Glomerular endothelial cell (primary cell): ENCODE measurements around the gene ANKRD10. TPM values are rescaled to one million over a fixed set of nuclear protein-coding genes. Genes with fewer than 3 reads are reported as not detected.

ENCODE experiments used
- DNase-seq: peaks from one replicate; pipeline ENCODE4 v3.0.0-alpha.2; 2011; ENCODE audit warnings: low read depth, low spot score; ENCODE audit errors: extremely low read depth
- total RNA-seq: library from RNA; depleted of rRNA; stranded (reverse); fragments of >200 nt; gene quantifications from 2 replicates; pipeline ENCODE4 v1.2.3, GENCODE V29; 2015

Gene ANKRD10
- total RNA-seq, 1 donor from 2014 or later = 92.9 TPM

- DNase-seq = no peak
Observed at GRCh38 chr13:110916301-110917142, 1.7 kb upstream of the ANKRD10 start.

DNA sequence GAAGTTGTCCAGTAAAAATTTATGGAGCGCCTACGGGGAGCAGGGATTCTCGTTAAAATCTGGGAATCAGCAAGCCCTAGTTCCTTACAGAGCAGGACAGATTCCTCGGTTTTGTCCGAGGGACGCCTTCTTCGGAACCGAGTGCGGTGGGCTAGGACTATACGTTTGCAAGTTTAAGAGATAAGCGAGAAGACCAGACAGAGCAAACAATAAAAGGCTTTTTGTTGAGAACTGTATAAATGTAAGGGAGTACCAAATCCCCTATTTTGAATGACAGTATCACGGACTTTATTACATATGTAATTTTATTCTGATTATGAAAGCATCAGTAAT is 971 bp upstream of the ANKRD10 start:
- DNase-seq = no peak

- DNase-seq = no peak
Observed at GRCh38 chr13:110914331-110915056, 375 bp downstream of the ANKRD10 start.

DNA sequence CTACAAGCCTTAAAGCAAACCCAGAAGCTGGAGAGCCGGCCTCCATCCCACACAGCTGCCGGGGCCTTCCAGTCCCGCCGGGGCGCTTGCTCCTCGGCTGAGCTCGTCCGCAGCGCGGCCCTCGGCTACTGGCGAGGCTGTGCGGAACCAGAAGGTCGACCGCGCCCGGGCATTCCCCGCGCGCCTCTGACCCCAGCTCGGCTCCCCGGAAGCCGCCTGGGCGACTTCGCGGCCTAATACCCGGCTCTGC is 863 bp downstream of the ANKRD10 start:
- no peak for DNase-seq

- DNase-seq = no peak
Observed at GRCh38 chr13:110913322-110914080, 1.4 kb downstream of the ANKRD10 start.

GRCh38 chr13:110912651-110913051 is 2.2 kb downstream of the ANKRD10 start:
- DNase-seq = no peak

DNA sequence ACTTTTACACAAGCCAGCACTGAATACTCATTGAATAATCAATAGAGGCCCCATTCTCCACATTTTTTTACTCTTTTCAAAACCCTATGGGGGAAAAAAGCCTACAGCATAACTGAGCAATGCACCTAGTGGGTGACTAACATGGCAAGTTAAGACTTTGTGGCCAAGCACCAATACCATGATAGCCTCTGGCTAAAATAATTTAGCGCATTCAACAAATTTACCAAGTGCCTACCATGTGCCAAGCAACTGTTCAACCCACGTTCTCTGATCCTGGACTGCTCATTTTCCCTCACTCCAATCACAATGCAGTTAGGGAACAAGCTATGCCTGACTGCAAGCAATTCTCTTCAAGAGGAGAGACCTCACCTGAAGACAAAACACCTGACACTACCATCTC is 3.0 kb downstream of the ANKRD10 start:
- no peak for DNase-seq

DNA sequence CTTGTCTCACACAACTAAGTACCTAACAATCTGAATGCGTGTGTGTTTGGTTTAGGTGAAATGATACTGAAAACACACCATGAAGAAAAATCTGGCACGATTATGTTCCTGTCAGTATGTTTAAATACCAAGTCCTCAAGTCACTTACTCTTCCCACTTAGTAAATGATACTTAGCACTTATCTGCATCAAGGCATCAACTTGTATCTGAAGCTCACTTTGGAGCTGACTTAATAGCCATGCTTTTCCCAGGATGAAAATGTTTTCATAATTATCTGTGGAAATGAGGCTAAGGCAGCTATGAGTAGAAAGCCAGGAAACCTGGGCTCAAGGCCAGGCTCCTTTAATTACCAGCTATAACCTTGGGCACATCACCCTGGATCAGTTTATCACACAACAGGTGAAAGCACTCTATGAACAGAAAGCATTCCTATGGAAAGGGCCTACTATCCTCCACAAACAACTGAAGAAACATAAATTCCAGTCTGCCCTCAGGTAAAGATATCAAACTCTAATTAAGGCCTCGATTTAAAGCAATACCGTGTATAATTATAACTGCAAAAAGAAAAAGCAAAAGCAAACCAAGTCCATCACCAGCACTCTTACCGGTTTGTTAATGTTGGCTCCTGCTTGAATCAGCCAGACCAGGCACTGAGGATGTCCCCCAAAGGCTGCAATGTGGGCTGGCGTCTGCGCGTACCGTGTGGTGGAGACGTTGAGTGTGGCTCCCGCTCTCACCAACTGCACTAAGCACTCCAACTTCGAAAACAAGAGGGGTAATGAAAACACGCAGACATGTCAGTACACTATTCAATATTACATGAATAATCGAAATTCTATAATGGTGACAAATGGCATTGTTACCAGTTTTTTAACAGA is 4.6 kb downstream of the ANKRD10 start:
- DNase-seq = no peak

- no peak for DNase-seq
Observed at GRCh38 chr13:110907951-110908898, 6.6 kb downstream of the ANKRD10 start.

GRCh38 chr13:110907301-110907700 is 7.6 kb downstream of the ANKRD10 start:
- DNase-seq = no peak

DNA sequence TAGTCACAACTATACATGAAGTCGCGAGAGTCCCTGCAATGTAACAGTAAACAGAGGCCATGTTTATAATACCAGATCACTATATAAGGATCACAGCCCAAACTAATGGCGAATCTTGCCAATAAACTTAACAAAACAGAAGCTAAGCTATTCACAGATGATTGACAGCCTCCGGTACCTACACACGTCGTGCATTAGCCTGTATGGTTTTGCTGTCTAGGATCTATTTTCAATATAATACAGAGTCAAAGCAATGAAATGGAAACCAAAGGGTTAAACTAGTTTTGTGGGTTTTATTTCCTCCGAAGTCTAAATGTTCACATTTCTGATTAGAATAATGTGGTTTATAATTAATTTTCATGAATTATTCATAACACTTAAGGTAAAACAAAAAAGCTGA is 10.1 kb downstream of the ANKRD10 start:
- DNase-seq = no peak

DNA sequence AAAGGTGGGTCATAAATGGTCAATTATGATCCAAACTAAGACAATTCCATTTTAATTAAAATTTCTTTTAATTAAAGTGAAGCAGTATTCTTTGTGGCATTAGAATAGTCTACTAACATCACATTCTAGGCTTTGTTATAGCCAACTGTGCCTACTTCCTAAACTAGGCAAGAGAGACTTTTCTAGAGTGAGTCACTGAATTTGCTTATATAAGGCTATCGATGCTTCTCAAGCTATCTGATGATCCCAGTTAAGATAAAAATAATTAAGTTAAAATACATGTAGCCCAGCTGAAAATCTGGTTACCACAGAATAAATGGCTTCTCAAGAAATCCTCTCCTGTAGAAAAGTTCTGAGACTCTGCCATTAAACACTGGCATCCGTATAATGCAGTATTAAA is 12.5 kb downstream of the ANKRD10 start:
- DNase-seq = no peak

GRCh38 chr13:110897521-110897920 is 17.3 kb downstream of the ANKRD10 start:
- DNase-seq = no peak

DNA sequence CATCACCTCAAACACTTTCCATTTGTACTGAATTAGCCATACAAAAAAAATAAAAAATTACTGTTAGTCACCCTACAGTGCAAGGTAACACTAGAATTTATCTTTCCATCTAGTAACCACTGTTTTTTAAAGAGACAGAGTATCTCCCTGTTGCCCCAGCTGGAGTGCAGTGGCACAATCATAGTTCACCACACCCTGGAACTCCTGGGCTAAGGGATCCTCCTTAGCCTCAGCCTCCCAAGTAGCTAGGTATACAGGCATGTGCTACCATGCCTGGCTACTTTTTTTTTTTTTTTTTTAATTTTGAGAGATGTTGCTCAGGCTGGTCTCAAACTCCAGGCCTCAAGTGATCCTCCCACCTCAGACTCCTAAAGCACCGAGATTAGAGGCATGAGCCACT is 17.9 kb downstream of the ANKRD10 start:
- DNase-seq = no peak

- no peak for DNase-seq
Observed at GRCh38 chr13:110894086-110894485, 20.8 kb downstream of the ANKRD10 start.

- no peak for DNase-seq
Observed at GRCh38 chr13:110893571-110893970, 21.3 kb downstream of the ANKRD10 start.

DNA sequence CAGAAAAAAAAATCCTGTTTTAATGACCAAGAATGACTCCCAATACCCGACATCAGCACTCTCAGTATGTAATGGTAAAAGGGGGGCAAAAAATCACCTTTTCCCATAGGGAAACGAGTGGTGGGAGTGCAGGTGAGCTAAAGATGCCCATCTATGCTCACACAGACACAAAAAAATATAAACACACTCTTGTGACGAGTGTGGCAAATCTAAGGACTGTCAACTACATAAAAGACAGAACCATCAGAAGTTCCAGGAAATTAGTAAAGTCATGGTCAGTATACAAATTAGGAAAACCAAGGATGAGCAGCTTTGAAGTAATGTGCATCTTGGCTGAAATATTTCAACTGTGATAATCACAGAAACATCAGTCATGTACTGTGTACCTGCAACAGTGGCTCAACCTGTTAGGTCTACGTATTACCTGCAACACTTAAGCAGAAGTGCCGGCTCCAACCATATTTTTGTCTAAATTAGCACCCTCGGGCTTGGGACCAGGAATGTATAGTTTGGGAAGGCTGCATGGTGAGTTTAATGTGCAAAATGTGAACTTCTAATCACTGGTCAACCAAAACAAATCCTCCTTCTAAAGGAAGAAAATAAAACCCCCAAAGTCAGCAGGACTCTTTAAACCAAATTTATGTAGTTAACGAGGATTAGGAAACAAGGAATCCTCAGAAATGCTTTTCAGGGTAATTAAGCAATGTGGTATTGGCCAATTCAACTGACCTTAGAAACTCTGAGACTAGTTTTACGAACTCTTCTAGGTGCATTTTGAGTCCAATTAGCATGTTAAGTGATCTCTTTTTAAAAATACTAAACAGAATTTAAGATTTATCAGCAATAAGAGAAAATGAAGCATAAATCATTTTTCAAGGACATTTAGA is 24.3 kb downstream of the ANKRD10 start:
- no peak for DNase-seq

DNA sequence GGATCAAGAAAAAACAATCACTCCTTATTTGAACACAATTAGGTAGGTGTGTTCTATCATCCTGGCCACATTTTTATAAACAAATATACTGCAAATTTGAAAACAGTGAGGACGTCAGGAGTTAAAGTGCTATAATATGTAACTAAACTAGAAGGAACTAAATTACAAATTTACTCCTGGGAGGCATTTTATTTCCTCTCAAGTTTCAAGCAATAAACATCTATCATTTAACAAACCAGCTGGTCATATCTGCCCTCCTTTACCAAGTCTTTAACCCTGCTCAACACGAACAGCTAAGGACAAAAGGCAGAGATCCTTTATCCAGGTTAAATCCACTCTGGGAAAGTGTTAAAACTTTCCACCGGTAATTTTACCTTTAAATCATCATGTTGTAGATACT is 26.5 kb downstream of the ANKRD10 start:
- no peak for DNase-seq
